ENCODE measurements around the gene VIM. TPM values are rescaled to one million over a fixed set of nuclear protein-coding genes. Genes with fewer than 3 reads are reported as not detected.

VIM gene
- total RNA-seq, 1 donor from 2014 or later: 6,235 TPM

- Mint-ChIP-seq H3K4me3 (ENCODE audit: unreplicated experiment) (peak overlapping the region; percentile 14), H3K4me1 (ENCODE audit: unreplicated experiment) (peaks cover 14% of the 10 kb centered on the region), H3K27me3 (ENCODE audit: unreplicated experiment) (no peaks in the 10 kb centered on the region), H3K36me3 (ENCODE audit: low read depth, unreplicated experiment) (no peaks in the 10 kb centered on the region), H3K27ac (ENCODE audit: unreplicated experiment) (no peak overlapping the region), H3K9me3 (ENCODE audit: unreplicated experiment) (no peaks in the 10 kb centered on the region)
- TF ChIP-seq CTCF (IDR thresholded peaks at IDR 0.05; ENCODE audit: unreplicated experiment): no peak
- no peak for DNase-seq (ENCODE audit: low spot score)
These were observed 5.7 kb upstream of the VIM start for GRCh38 chr10:17222329-17222728.

DNA sequence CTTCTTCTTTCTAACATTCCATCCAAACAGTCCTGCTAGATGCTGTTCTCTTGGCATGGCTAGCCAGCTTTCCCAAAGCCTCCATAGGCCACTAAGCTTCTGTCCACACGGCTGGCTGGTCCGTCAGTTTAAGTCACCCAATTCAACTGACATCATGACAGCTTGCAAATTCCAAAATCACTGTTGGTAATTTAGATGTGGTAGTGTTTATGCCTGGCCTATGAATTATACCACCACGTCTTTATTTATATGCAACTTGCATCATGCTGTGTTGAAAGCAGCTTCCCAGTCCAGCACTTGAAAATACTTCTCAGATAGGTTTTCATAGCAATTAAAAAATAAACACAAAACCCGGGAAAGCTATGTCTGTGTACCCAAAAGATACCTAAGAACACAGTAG, 2.2 kb upstream of the VIM start:
- H3K9me3 Mint-ChIP-seq (ENCODE audit: unreplicated experiment): no peaks in the 10 kb centered on the region
- H3K36me3 Mint-ChIP-seq (ENCODE audit: low read depth, unreplicated experiment): peaks cover 18% of the 10 kb centered on the region
- TF ChIP-seq CTCF (IDR thresholded peaks at IDR 0.05; ENCODE audit: unreplicated experiment): no peak
- H3K27me3 Mint-ChIP-seq (ENCODE audit: unreplicated experiment): peaks cover 30% of the 10 kb centered on the region
- H3K4me3 Mint-ChIP-seq (ENCODE audit: unreplicated experiment): no peak overlapping the region
- H3K4me1 Mint-ChIP-seq (ENCODE audit: unreplicated experiment): peaks cover 28% of the 10 kb centered on the region
- DNase-seq (ENCODE audit: low spot score): no peak
- no peak overlapping the region for H3K27ac Mint-ChIP-seq (ENCODE audit: unreplicated experiment)

DNA sequence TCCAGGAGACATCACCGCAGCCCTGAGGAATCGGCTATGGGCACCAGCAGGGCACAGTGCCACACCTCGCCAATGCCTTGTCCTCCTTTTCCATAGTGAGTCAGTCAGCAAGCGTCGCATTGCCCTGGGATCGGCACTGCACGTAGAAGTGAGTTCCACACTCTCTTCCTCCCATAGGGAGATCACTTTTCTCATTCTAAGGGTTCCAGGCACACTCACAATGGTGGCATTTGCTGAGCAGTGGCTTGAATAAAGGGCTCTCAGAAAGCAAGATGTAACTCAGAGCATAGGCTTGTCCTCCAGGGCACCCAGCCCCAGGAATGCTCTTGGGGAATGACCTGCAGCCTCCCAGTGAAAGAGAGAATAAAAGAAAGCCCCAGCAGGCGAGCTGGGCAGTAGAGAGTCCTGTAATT, 1.1 kb upstream of the VIM start:
- TF ChIP-seq CTCF (IDR thresholded peaks at IDR 0.05; ENCODE audit: unreplicated experiment): no peak
- no peak for DNase-seq (ENCODE audit: low spot score)
- no peaks in the 10 kb centered on the region for H3K9me3 Mint-ChIP-seq (ENCODE audit: unreplicated experiment)
- H3K27ac Mint-ChIP-seq (ENCODE audit: unreplicated experiment): peak overlapping the region; percentile 38
- H3K4me1 Mint-ChIP-seq (ENCODE audit: unreplicated experiment): peaks cover 28% of the 10 kb centered on the region
- H3K4me3 Mint-ChIP-seq (ENCODE audit: unreplicated experiment): peak overlapping the region; percentile 37
- peaks cover 29% of the 10 kb centered on the region for H3K36me3 Mint-ChIP-seq (ENCODE audit: low read depth, unreplicated experiment)
- H3K27me3 Mint-ChIP-seq (ENCODE audit: unreplicated experiment): peaks cover 32% of the 10 kb centered on the region

- Mint-ChIP-seq H3K4me3 (ENCODE audit: unreplicated experiment) (peak overlapping the region; percentile 99), H3K4me1 (ENCODE audit: unreplicated experiment) (peaks cover 29% of the 10 kb centered on the region), H3K27ac (ENCODE audit: unreplicated experiment) (peak overlapping the region; percentile 99), H3K9me3 (ENCODE audit: unreplicated experiment) (no peaks in the 10 kb centered on the region), H3K36me3 (ENCODE audit: low read depth, unreplicated experiment) (peaks cover 35% of the 10 kb centered on the region), H3K27me3 (ENCODE audit: unreplicated experiment) (peaks cover 32% of the 10 kb centered on the region)
- no peak for DNase-seq (ENCODE audit: low spot score)
- TF ChIP-seq CTCF (IDR thresholded peaks at IDR 0.05; ENCODE audit: unreplicated experiment): peak; percentile 91
These were observed 512 bp upstream of the VIM start for GRCh38 chr10:17227367-17228090.

- peaks cover 34% of the 10 kb centered on the region for H3K4me1 Mint-ChIP-seq (ENCODE audit: unreplicated experiment)
- H3K36me3 Mint-ChIP-seq (ENCODE audit: low read depth, unreplicated experiment): peaks cover 43% of the 10 kb centered on the region
These were observed 1.1 kb downstream of the VIM start for GRCh38 chr10:17229016-17229716.

More at GRCh38 chr10:17229016-17229716, 1.1 kb downstream of the VIM start:
- Mint-ChIP-seq H3K4me3 (ENCODE audit: unreplicated experiment) (peak overlapping the region; percentile 99), H3K27ac (ENCODE audit: unreplicated experiment) (peak overlapping the region; percentile 99), H3K9me3 (ENCODE audit: unreplicated experiment) (no peaks in the 10 kb centered on the region), H3K27me3 (ENCODE audit: unreplicated experiment) (peaks cover 32% of the 10 kb centered on the region)
- no peak for TF ChIP-seq CTCF (IDR thresholded peaks at IDR 0.05; ENCODE audit: unreplicated experiment)
- peak; percentile 90 for DNase-seq (ENCODE audit: low spot score)
